Erythroblast (primary cell): ENCODE measurements around the gene ASIC4.

Source experiments
- GATA1 ChIP-seq: IDR thresholded peaks from 2 replicates; pipeline ENCODE4 v1.6.1; 2011; ENCODE audit warnings: low read depth, mild to moderate bottlenecking, control low read depth, low read length, moderate library complexity
- POLR2A ChIP-seq: IDR thresholded peaks from 2 replicates; pipeline ENCODE4 v1.6.1; 2011; ENCODE audit warnings: mild to moderate bottlenecking, low read length

DNA sequence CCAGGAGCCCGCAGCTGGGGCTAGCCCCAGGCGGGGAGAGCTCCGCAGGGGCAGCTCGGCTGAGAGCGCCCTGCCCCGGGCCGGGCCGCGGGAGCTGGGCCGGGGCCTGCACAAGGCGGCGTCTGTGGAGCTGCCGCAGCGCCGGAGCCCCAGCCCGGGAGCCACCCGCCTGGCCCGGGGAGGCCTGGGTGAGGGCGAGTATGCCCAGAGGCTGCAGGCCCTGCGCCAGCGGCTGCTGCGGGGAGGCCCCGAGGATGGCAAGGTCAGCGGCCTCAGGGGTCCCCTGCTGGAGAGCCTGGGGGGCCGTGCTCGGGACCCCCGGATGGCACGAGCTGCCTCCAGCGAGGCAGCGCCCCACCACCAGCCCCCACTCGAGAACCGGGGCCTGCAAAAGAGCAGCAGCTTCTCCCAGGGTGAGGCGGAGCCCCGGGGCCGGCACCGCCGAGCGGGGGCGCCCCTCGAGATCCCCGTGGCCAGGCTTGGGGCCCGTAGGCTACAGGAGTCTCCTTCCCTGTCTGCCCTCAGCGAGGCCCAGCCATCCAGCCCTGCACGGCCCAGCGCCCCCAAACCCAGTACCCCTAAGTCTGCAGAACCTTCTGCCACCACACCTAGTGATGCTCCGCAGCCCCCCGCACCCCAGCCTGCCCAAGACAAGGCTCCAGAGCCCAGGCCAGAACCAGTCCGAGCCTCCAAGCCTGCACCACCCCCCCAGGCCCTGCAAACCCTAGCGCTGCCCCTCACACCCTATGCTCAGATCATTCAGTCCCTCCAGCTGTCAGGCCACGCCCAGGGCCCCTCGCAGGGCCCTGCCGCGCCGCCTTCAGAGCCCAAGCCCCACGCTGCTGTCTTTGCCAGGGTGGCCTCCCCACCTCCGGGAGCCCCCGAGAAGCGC, 30.6 kb upstream of the ASIC4 start:
- TF ChIP-seq POLR2A, result no peak
- TF ChIP-seq GATA1, result no peak
